CD4-positive, alpha-beta T cell treated with Interleukin-1 beta for 1 hour (primary cell): ENCODE measurements around the gene MLH3.
"Not testable (repeated sequence)": the region's sequence is repeated elsewhere in the genome, so short reads cannot be mapped to it uniquely, and the experiment has no call there.

Source experiments
- DNase-seq, 2 donors: peaks; one replicate each; pipeline ENCODE4 v3.0.0-alpha.2; 2020 to 2022

Gene MLH3

GRCh38 chr14:75023108-75023507, 28.2 kb downstream of the MLH3 start:
- no peak for DNase-seq

DNA sequence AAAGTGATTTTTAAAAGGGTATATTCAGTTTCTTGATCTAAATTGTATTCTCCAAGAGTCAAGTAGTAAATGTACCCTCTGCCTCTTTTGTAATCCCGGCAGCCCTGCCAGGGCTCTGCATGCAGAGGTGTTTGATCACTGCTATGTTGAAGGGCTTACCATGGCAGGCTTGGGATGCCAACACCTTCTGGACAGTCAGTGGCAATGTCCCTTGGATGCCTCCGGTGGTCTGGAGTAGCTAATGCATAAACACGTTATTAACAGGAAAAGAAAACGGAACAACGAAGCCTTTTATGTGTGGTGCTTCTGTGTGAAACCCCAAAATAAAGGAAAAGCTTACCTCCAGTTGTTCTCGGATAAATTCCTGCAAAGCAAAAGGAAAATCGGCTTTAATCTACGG, 28.6 kb downstream of the MLH3 start:
- DNase-seq = no peak

DNA sequence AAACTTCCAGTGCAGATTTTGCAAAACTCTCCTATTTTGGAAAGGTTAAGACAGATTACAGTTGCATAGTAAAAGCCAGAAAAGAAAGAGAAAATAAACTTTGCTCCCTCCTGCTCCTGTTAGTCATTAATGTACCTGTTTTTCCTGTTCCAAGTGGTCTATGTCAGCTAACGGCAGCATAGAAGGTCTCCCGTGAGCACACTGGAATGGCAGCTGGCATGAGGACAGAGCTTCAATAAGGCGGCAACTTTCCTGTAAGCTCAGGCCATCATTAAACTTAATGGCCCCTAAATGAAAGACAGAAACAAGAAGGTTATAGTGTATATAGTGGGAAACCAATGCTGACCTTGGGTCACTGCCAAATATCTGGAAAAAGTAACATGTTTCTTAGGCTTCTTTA, 32.6 kb downstream of the MLH3 start:
- no peak for DNase-seq

GRCh38 chr14:75016815-75017214, 34.5 kb downstream of the MLH3 start:
- no peak for DNase-seq

GRCh38 chr14:75015496-75015895, 35.8 kb downstream of the MLH3 start:
- DNase-seq = no peak

DNA sequence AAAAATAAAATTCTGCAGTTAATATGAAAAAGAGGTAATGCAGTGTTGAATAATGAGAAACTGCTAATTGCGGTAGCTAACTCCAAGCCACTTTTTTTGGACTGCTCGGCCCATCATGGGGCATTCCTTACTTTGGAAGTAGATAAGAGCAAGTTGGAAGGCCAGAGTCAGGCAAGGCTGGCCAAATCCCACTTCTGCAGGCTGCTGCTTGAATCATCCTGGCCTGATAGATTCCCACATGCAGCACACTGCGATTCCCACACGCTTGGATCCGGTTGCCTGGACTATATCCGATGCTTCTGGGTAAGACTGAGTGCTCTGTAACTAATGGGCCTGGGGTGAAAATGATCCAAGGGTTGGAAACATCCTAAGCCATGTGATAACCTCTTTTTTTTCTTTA, 38.0 kb downstream of the MLH3 start:
- DNase-seq = no peak

GRCh38 chr14:75011356-75011994, 39.8 kb downstream of the MLH3 start:
- no peak for DNase-seq

- no peak for DNase-seq
Measured at GRCh38 chr14:75010472-75011093, 40.7 kb downstream of the MLH3 start.

DNA sequence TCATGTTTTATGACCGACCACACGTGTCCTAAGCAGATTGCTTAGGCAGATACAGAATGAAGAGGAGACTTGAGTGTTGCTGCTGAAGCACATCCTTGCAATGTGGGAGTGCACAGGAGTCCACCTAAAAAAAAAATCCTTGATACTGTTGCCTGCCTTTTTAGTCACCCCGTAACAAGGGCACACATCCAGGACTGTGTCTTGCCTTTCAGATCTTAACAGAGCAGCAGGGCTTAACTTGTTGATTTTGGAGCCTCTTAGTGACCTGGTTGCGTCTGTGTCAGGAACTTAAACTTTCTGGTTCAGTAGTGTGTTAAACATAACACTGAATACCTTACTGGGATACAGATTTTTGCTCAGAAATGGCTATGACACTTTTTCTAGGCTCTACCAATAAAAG, 42.1 kb downstream of the MLH3 start:
- no peak for DNase-seq

DNA sequence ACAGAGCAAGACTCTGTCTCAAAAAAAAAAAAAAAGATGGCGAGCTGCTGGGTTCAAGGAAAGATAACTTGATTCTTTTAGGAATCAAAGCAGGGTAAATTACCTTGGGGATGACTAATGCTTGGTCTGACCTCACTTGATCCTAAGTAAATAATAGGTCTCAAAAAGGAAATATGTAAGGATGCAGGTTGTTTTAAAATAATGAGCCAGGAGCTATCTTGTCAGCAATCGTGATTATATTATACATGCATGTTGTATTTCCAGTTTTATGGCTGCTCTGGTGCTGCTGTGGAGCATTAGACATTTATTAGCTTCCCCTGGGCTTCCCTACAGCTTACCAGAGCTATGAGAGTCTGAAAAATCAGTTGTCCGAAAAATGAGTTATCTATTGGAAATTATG, 45.9 kb downstream of the MLH3 start:
- DNase-seq = no peak

- DNase-seq = peak in 1 of 2 donors; percentile 7
Measured at GRCh38 chr14:75003250-75004027, 47.8 kb downstream of the MLH3 start.

DNA sequence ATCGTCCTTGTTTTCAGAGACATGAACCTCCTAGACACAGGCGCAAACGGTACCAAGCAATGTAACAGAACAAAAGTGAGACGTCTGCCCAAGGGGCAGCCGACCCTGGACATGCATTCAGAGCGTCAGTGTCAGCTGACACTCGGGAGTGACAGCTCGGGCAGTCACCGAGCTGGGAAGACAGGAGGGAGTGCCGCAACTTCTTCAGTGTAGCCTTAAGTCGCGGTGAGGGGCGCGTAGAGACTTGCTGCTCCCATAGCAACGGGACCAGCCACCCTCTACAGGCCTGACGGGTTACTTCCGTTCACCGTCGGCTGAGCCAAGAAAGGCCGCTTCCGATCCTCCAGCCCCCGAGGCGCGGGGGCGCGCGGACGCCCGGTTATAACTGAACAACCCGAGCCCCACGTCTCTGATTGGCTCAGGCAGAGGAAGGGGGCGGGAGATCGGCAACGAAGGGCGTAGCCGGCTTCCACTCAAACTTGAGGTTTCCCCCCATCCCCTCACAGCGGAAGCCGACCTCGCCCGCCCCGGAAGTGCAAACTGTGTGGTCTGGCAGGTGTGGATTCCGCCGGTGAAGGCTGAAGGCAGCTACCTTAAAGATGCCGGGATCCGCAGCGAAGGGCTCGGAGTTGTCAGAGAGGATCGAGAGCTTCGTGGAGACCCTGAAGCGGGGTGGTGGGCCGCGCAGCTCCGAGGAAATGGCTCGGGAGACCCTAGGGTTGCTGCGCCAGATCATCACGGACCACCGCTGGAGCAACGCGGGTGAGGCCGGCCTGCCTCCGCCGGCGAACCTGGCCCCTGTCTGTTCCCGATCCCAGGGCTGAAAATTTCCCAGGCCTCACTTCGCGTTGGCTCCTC, 48.6 kb downstream of the MLH3 start, which contains the start of gene EIF2B2:
EIF2B2 (plus strand) TSS at position 530 of the 858 bp plus-strand sequence; CDS start at position 600, 70 bp downstream.
- peak; percentile 99 for DNase-seq

- no peak for DNase-seq
Measured at GRCh38 chr14:75001899-75002298, 49.4 kb downstream of the MLH3 start.

GRCh38 chr14:75001261-75001660, 50.0 kb downstream of the MLH3 start:
- DNase-seq = no peak

GRCh38 chr14:74995781-74996180, 55.5 kb downstream of the MLH3 start:
- DNase-seq = not testable (repeated sequence)

- DNase-seq = not testable (repeated sequence)
Measured at GRCh38 chr14:74994182-74994581, 57.1 kb downstream of the MLH3 start.

GRCh38 chr14:74988993-74989392, 62.3 kb downstream of the MLH3 start:
- no peak for DNase-seq

DNA sequence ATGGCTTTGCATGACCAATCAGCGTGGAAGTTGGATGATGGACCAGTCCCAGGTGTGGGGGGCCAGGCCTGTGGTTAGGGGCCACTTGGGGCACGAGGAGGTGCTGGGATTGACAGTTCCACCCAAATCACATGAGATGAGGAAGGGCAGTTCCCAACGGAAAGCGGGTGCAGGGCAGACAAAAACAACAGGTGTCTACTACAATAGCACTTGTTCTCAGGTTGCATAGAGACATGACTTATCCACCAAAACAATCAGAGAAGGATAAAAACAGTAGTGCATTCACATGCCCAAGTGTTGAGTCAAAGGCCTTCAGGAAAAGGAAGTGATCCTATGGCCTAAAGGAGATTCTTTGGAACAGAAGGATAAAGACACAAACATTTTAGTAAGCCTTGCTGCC, 63.1 kb downstream of the MLH3 start:
- DNase-seq = no peak

DNA sequence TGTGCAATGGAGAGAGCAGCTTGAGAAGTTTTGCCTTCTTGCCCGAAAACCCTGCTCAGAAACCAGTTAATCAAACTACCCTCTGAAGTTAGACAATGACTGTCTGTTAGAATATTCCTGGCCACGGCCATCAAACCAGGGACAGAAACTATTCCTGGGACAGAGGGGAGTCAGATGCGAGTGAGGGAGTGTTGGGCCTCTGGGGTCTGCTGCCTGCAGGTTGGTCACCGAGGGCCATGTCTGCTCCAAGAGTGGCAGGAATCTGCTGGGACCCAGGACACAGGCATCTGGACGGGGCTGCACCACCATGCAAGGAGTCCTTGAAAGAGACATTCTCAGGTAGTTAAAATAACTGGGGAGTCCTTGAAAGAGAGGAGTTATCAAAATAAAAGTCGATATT, 65.5 kb downstream of the MLH3 start:
- DNase-seq = no peak

DNA sequence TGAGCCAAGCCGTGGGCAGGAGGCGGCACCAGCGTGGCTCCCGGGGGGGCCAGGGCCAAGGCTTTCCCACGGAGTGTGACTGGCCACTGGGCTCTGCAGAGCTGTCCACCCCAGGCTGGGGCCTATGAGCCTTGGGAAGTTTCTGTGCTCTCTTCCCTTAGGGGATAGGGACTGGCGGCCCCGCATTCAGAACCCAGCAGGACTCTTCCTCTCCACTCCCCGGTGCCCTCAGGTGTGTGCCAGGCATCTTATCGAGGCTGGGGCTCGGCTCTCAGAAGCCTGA, 66.3 kb downstream of the MLH3 start:
- DNase-seq = no peak

GRCh38 chr14:74984236-74985027, 66.8 kb downstream of the MLH3 start:
- no peak for DNase-seq

DNA sequence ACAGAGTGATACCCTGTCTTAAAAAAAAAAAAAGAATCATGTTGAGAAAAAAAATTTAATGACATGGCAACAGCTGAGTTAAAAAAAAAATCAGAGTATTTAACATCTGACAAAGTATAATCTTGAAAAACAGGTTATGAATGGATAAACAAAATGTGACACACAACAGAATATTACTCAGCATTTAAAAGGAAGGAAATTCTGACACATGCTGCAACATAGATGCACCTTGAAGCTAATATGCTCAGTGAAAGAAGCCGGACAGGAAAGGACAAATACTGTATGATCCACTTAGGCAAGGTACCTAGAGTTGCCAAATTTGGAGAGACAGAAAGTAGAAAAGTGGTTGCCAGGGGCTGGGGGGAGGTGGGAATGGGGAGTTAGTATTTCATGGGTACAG, 67.9 kb downstream of the MLH3 start:
- no peak for DNase-seq

DNA sequence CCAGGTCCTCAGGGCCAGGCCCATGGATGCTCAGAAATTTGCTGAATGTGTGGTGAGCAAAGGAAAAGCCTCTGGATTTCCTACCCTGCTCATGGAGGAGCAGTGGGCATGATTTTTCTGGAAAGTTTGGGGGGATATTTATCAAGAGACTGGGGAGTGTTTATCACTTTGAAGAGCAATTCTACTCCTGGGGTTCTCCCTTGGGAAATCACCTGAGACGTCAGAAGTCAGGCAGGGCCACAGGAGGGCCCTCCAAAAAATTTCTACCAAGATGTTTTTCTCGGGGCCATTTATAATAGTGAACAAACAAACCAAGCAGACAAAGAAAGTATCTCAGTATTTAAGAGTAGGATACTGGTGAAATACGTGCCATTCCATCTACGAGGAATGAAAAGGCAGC, 68.6 kb downstream of the MLH3 start:
- DNase-seq = no peak
